ENCODE results near the gene TMEM143. TPM values are rescaled to one million over a fixed set of nuclear protein-coding genes. Genes with fewer than 3 reads are reported as not detected.

TMEM143 gene
- total and polyA plus RNA-seq, 2 of the 8 experiments (the other 6 are each of a cell fraction or from before 2014, with no cell fraction given) = 14.2 to 19.1 TPM

GRCh38 chr19:48287748-48288147 is 76.0 kb downstream of the TMEM143 start:
- no peak overlapping the region for H3K9ac ChIP-seq (replicated peaks in 1 of 4; ENCODE audit: extremely low read depth in 1 of 4, low read depth in 3 of 4, low read length in 3 of 4)
- H3K23ac ChIP-seq (ENCODE audit: insufficient read length) = no peak overlapping the region
- H3K23me2 ChIP-seq (ENCODE audit: low read depth, low read length) = peaks cover 6% of the 10 kb centered on the region; the same call in 1 of the 2 replicates
- no peak overlapping the region for H2BK15ac ChIP-seq (ENCODE audit: low read length)
- H2BK12ac ChIP-seq (ENCODE audit: low read depth, low read length) = no peak overlapping the region
- ChIA-PET CTCF (ENCODE audit: partially characterized antibody) (interaction anchor here (0.6 to 12.4 kb wide), 5 partner anchors 11 to 1498 kb away, joined by 3 to 212 read pairs (median 3); partner anchors contain the start of gene ZNF114), POLR2A (ENCODE audit: partially characterized antibody) (interaction anchor here (0.8 to 1.7 kb wide), 3 partner anchors 10 to 19 kb away, joined by 3 read pairs; no protein-coding TSS in a partner anchor)
- H3K9me3 ChIP-seq (ENCODE audit: insufficient read depth in 2 of 2, low read depth in 1 of 2, low read length in 1 of 2) = peaks cover 0 to 4% of the 10 kb centered on the region in 2 experiments; a peak in 1 of 4 replicates
- WGBS, 2 experiments (ENCODE audit: extremely low coverage in 1 of 2, insufficient coverage in 1 of 2, insufficient read length in 1 of 2, insufficient replicate concordance in 2 of 2, low coverage in 1 of 2, low lambda C conversion rate in 2 of 2, missing lambda C conversion rate in 1 of 2) = 93% methylated on average over 3 of the region's 3 CpGs; no CpG with 5 or more reads in 1 of the 2 experiments
- no peak overlapping the region for H4K8ac ChIP-seq (ENCODE audit: extremely low read depth, insufficient read depth, low read length)
- H3K4me1 ChIP-seq (replicated peaks in 1 of 4; ENCODE audit: control insufficient read depth in 3 of 4, insufficient read depth in 4 of 4, low read length in 3 of 4) = peaks cover 0 to 12% (median 3%) of the 10 kb centered on the region in 4 experiments; a peak in 3 of 7 replicates
- H2BK5ac ChIP-seq (ENCODE audit: low read depth, low read length) = no peak overlapping the region
- no peak overlapping the region for H3K18ac ChIP-seq (ENCODE audit: extremely low read depth, low read length)
- H2BK20ac ChIP-seq (ENCODE audit: low read length) = no peak overlapping the region
- peaks cover 0 to 3% of the 10 kb centered on the region in 2 experiments for H4K20me1 ChIP-seq (replicated peaks in 1 of 2; ENCODE audit: control insufficient read depth in 1 of 2, insufficient read depth in 2 of 2, low read length in 2 of 2)
- H3K79me2 ChIP-seq (ENCODE audit: control insufficient read depth in 1 of 2, insufficient read depth in 2 of 2, low read length in 2 of 2) = no peaks in the 10 kb centered on the region
- H4K91ac ChIP-seq (replicated peaks; ENCODE audit: insufficient read length, low read length) = no peak overlapping the region
- H2AFZ ChIP-seq (ENCODE audit: low read length) = no peak overlapping the region
- no peak overlapping the region for H3K4me3 ChIP-seq (ENCODE audit: extremely low read depth in 1 of 4, insufficient read depth in 2 of 4, low read depth in 3 of 4, low read length in 4 of 4)
- FAIRE-seq (no peak), DNase-seq (ENCODE audit: low read depth in 1 of 2, low spot score in 2 of 2) (no peak)
- no peaks in the 10 kb centered on the region for H3K79me1 ChIP-seq (ENCODE audit: low read depth, low read length)
- H3K14ac ChIP-seq (ENCODE audit: insufficient read length) = no peak overlapping the region
- no peak overlapping the region for H2BK120ac ChIP-seq (replicated peaks; ENCODE audit: low read depth, low read length)
- H3K27ac ChIP-seq (ENCODE audit: low read depth, low read length) = no peak overlapping the region
- no peak overlapping the region for H3K56ac ChIP-seq (replicated peaks; ENCODE audit: insufficient read length, low read depth, low read length)
- H3K27me3 ChIP-seq (replicated peaks in 1 of 4; ENCODE audit: control insufficient read depth in 3 of 4, extremely low read depth in 1 of 4, insufficient read depth in 3 of 4, low read length in 3 of 4) = no peaks in the 10 kb centered on the region
- no peak overlapping the region for H3K4me2 ChIP-seq (ENCODE audit: insufficient read depth in 1 of 2, low read depth in 2 of 2, low read length in 2 of 2)
- H4K5ac ChIP-seq (ENCODE audit: insufficient read length, low read depth, low read length) = no peak overlapping the region
- peaks cover 19 to 47% (median 39%) of the 10 kb centered on the region in 4 experiments for H3K36me3 ChIP-seq (ENCODE audit: control insufficient read depth in 2 of 4, insufficient read depth in 4 of 4, low read length in 3 of 4)
- no peak overlapping the region for H3K4ac ChIP-seq (replicated peaks; ENCODE audit: insufficient read length, low read depth, low read length)
- no peak overlapping the region for H2AK5ac ChIP-seq (ENCODE audit: low read depth, low read length)
- TF ChIP-seq TEAD4 (IDR thresholded peaks at IDR 0.05; ENCODE audit: low read depth, low read length) = no peak
- no peak for TF ChIP-seq GTF2F1 (IDR thresholded peaks at IDR 0.05; ENCODE audit: borderline replicate concordance, low read depth, low read length)
- no peak for TF ChIP-seq TBP (IDR thresholded peaks at IDR 0.05; ENCODE audit: low read depth, low read length)
- no peak for TF ChIP-seq CREB1 (IDR thresholded peaks at IDR 0.05)
- no peak for TF ChIP-seq EZH2 (IDR thresholded peaks at IDR 0.05; ENCODE audit: low read depth, low read length, severe bottlenecking)
- no peak for TF ChIP-seq KDM4A (IDR thresholded peaks at IDR 0.05; ENCODE audit: low read depth, low read length, severe bottlenecking)
- no peak for TF ChIP-seq HDAC2 (IDR thresholded peaks at IDR 0.05; ENCODE audit: borderline replicate concordance in 1 of 2, low read depth in 2 of 2, low read length in 2 of 2)
- no peak for TF ChIP-seq TCF12 (IDR thresholded peaks at IDR 0.05; ENCODE audit: low read depth, low read length)
- no peak for TF ChIP-seq KDM5A (IDR thresholded peaks at IDR 0.05; ENCODE audit: low read length)
- no peak for TF ChIP-seq RBBP5 (IDR thresholded peaks at IDR 0.05; ENCODE audit: borderline replicate concordance, low read depth, low read length)
- no peak for TF ChIP-seq HDAC6 (IDR thresholded peaks at IDR 0.05; ENCODE audit: low read depth, low read length)
- TF ChIP-seq USF2 (IDR thresholded peaks at IDR 0.05; ENCODE audit: low read length) = no peak
- TF ChIP-seq CHD2 (IDR thresholded peaks at IDR 0.05; ENCODE audit: low read length) = no peak
